Gastrocnemius medialis (tissue), 4 donors: ENCODE results near the gene SLC5A11. TPM values are rescaled to one million over a fixed set of nuclear protein-coding genes. Genes with fewer than 3 reads are reported as not detected.

Source experiments
- ATAC-seq, 2 donors: fragments of 150-250 bp; one replicate each; pipeline ENCODE4 v1.9.1; 2016
- DNase-seq, 2 donors: peaks; one replicate each; pipeline ENCODE4 v3.0.0-alpha.2; 2019
- H3K27ac ChIP-seq, 4 donors: fragments of 200-600 bp; sonication (generic); 1 replicate in 1 of 4; 2 replicates in 3 of 4; pipeline ENCODE4 v1.5.1; 2016 to 2018; ENCODE audit warnings: mild to moderate bottlenecking in 2 of 4, moderate library complexity in 1 of 4
- H3K27me3 ChIP-seq, 3 donors: fragments of 200-600 bp; sonication (generic) in 2 of 3; 1 replicate in 1 of 3; 2 replicates in 2 of 3; pipeline versions ENCODE4 v1.5.1 to v1.6.0; 2016 to 2019; ENCODE audit warnings: mild to moderate bottlenecking in 1 of 3, moderate library complexity in 1 of 3
- H3K36me3 ChIP-seq, 2 donors: fragments of 200-600 bp; sonication (generic) in 1 of 2; one replicate each; pipeline ENCODE4 v1.5.1; 2017 to 2018
- H3K4me1 ChIP-seq, 2 donors: fragments of 200-600 bp; sonication (generic) in 1 of 2; one replicate each; pipeline ENCODE4 v1.5.1; 2016 to 2017; ENCODE audit warnings: mild to moderate bottlenecking in 2 of 2
- H3K4me3 ChIP-seq, 4 donors: fragments of 200-600 bp; sonication (generic) in 3 of 4; 1 replicate in 1 of 4; 2 replicates in 3 of 4; pipeline ENCODE4 v1.5.1; 2016 to 2019; ENCODE audit warnings: mild to moderate bottlenecking in 2 of 4
- H3K9me3 ChIP-seq, 3 donors: fragments of 200-600 bp; sonication (generic) in 2 of 3; 1 replicate in 1 of 3; 2 replicates in 2 of 3; pipeline ENCODE4 v1.5.1; 2016 to 2019
- CTCF ChIP-seq, 5 experiments: fragments of 450-650 bp in 3 of 5; fragments of 200-600 bp in 2 of 5; sonication (generic) in 2 of 5; IDR thresholded peaks in 4 of 5; conservative IDR thresholded peaks in 1 of 5; 1 replicate in 4 of 5; 2 replicates in 1 of 5; pipeline ENCODE4 v1.5.1; 2016 to 2019; ENCODE audit warnings: antibody characterized with exemption in 5 of 5, mild to moderate bottlenecking in 3 of 5, moderate library complexity in 3 of 5
- POLR2A ChIP-seq, 2 donors: fragments of 450-650 bp; IDR thresholded peaks; one replicate each; pipeline ENCODE4 v1.6.1; 2017; ENCODE audit warnings: antibody characterized with exemption in 2 of 2, mild to moderate bottlenecking in 2 of 2, moderate library complexity in 2 of 2
- in situ Hi-C, 4 donors: fragments of 200-750 bp; cut with MboI; loops; one replicate each; pipeline versions ENCODE4 v1.15.0 to v1.8.0; 2017; ENCODE audit warnings: low sequenced_read_pairs in 4 of 4
- intact Hi-C: fragments of 100-400 bp; cut with DNase I; formaldehyde crosslinking; loops from one replicate; pipeline ENCODE4 v1.15.1; 2023; ENCODE audit warnings: low total_unique reads
- total RNA-seq, 4 donors: library from RNA; depleted of rRNA; stranded (reverse); fragments of >200 nt; gene quantifications; one replicate each; pipeline versions ENCODE4 v1.1.0 to v1.2.3, GENCODE V29; 2016

The SLC5A11 gene
- total RNA-seq, 4 donors from 2014 or later = 0.20 to 0.66 TPM; not detected in 2

- DNase-seq (no peak), ATAC-seq (no peak)
- H3K36me3 ChIP-seq = peaks cover 3 to 72% of the 10 kb centered on the region in 2 donors
- H3K4me3 ChIP-seq = no peak overlapping the region
- no peak overlapping the region for H3K27ac ChIP-seq
- no peaks in the 10 kb centered on the region for H3K4me1 ChIP-seq
- H3K27me3 ChIP-seq = no peaks in the 10 kb centered on the region
- intact Hi-C loops = no loop called here
- TF ChIP-seq POLR2A (IDR thresholded peaks at IDR 0.05) (no peak), CTCF (IDR thresholded peaks at IDR 0.05 in 4 of 5, conservative IDR thresholded peaks at IDR 0.05 in 1 of 5) (no peak)
- H3K9me3 ChIP-seq = no peaks in the 10 kb centered on the region
- in situ Hi-C loops = loop anchor here in 2 of 4 donors (25.0 kb wide), 2 partner anchors 306 to 369 kb away; no protein-coding TSS in a partner anchor
Measured at GRCh38 chr16:24931091-24931490, 85.3 kb downstream of the SLC5A11 start.

GRCh38 chr16:24935336-24935735 is 89.6 kb downstream of the SLC5A11 start:
- Histone ChIP-seq H3K36me3 (peaks cover 3 to 85% of the 10 kb centered on the region in 2 donors), H3K4me1 (no peaks in the 10 kb centered on the region), H3K27ac (no peak overlapping the region), H3K27me3 (no peaks in the 10 kb centered on the region), H3K4me3 (no peak overlapping the region), H3K9me3 (no peaks in the 10 kb centered on the region)
- TF ChIP-seq POLR2A (IDR thresholded peaks at IDR 0.05) (no peak), CTCF (IDR thresholded peaks at IDR 0.05 in 4 of 5, conservative IDR thresholded peaks at IDR 0.05 in 1 of 5) (no peak)
- DNase-seq (no peak), ATAC-seq (no peak)
- intact Hi-C loops = no loop called here
- in situ Hi-C loops = loop anchor here in 2 of 4 donors (25.0 kb wide), 2 partner anchors 302 to 373 kb away; no protein-coding TSS in a partner anchor

GRCh38 chr16:24936151-24936550 is 90.4 kb downstream of the SLC5A11 start:
- DNase-seq (no peak), ATAC-seq (no peak)
- H3K4me3 ChIP-seq = no peak overlapping the region
- in situ Hi-C loops = loop anchor here in 2 of 4 donors (25.0 kb wide), 2 partner anchors 301 to 374 kb away; no protein-coding TSS in a partner anchor
- peaks cover 3 to 85% of the 10 kb centered on the region in 2 donors for H3K36me3 ChIP-seq
- H3K4me1 ChIP-seq = no peaks in the 10 kb centered on the region
- no peaks in the 10 kb centered on the region for H3K27me3 ChIP-seq
- no peak overlapping the region for H3K27ac ChIP-seq
- TF ChIP-seq POLR2A (IDR thresholded peaks at IDR 0.05) = no peak
- TF ChIP-seq CTCF (IDR thresholded peaks at IDR 0.05 in 4 of 5, conservative IDR thresholded peaks at IDR 0.05 in 1 of 5) = no peak
- intact Hi-C loops = no loop called here
- H3K9me3 ChIP-seq = no peaks in the 10 kb centered on the region

GRCh38 chr16:24939224-24939623 is 93.5 kb downstream of the SLC5A11 start:
- H3K4me3 ChIP-seq = no peak overlapping the region
- no peak for TF ChIP-seq POLR2A (IDR thresholded peaks at IDR 0.05)
- TF ChIP-seq CTCF (IDR thresholded peaks at IDR 0.05 in 4 of 5, conservative IDR thresholded peaks at IDR 0.05 in 1 of 5) = no peak
- no peak for DNase-seq
- in situ Hi-C loops = loop anchor here in 2 of 4 donors (25.0 kb wide), 2 partner anchors 298 to 377 kb away; no protein-coding TSS in a partner anchor
- ATAC-seq = no peak
- H3K9me3 ChIP-seq = no peaks in the 10 kb centered on the region
- no peak overlapping the region for H3K27ac ChIP-seq
- intact Hi-C loops = no loop called here
- H3K36me3 ChIP-seq = peaks cover under 1 to 84% of the 10 kb centered on the region in 2 donors
- no peaks in the 10 kb centered on the region for H3K4me1 ChIP-seq
- H3K27me3 ChIP-seq = no peaks in the 10 kb centered on the region

- no peak for ATAC-seq
- in situ Hi-C loops = loop anchor here in 2 of 4 donors (25.0 kb wide), 2 partner anchors 298 to 377 kb away; no protein-coding TSS in a partner anchor
- intact Hi-C loops = no loop called here
Measured at GRCh38 chr16:24939738-24940137, 94.0 kb downstream of the SLC5A11 start.

More at GRCh38 chr16:24939738-24940137, 94.0 kb downstream of the SLC5A11 start:
- H3K9me3 ChIP-seq = no peaks in the 10 kb centered on the region
- DNase-seq = no peak
- H3K27ac ChIP-seq = no peak overlapping the region
- no peak overlapping the region for H3K4me3 ChIP-seq
- no peaks in the 10 kb centered on the region for H3K27me3 ChIP-seq
- H3K36me3 ChIP-seq = peaks cover 0 to 79% of the 10 kb centered on the region in 2 donors
- H3K4me1 ChIP-seq = no peaks in the 10 kb centered on the region
- TF ChIP-seq POLR2A (IDR thresholded peaks at IDR 0.05) (no peak), CTCF (IDR thresholded peaks at IDR 0.05 in 4 of 5, conservative IDR thresholded peaks at IDR 0.05 in 1 of 5) (no peak)
